DND-41 (cell line): ENCODE data around the gene OMP.

Experiments used
- EZH2 ChIP-seq: IDR thresholded peaks from 3 replicates; pipeline ENCODE4 v1.6.1; 2012; ENCODE audit warnings: borderline replicate concordance, low read depth, mild to moderate bottlenecking, moderate library complexity, low read length, inconsistent platforms; ENCODE audit not compliant: severe bottlenecking
- TF ChIP-seq, protein P1 (sequence below): IDR thresholded peaks from 2 replicates; pipeline ENCODE4 v1.5.1; 2012; ENCODE audit warnings: borderline replicate concordance, low read length, moderate library complexity, mild to moderate bottlenecking; ENCODE audit not compliant: poor library complexity, severe bottlenecking; ENCODE audit errors: extremely low read depth

DNA sequence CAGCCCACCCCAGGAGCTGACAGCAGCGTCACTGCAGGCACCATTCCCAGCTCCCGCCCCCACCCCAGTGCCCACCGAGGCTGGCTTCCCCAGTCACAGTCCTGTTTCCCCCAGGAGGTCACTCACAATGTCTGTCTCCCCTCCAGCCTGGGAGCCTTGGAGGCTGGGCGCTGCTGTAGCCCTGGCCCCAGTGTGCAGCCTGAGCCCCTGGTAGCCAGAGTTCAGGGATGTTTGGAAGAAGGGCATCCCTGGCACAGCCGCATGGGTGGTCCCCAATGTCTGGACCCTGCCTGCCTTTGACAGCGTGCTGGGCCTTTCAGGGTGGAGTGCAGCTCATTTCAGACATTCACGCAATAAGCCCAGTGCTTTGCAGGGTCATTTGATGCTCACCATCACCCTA, 31.6 kb upstream of the OMP start:
- TF ChIP-seq, protein P1, sequence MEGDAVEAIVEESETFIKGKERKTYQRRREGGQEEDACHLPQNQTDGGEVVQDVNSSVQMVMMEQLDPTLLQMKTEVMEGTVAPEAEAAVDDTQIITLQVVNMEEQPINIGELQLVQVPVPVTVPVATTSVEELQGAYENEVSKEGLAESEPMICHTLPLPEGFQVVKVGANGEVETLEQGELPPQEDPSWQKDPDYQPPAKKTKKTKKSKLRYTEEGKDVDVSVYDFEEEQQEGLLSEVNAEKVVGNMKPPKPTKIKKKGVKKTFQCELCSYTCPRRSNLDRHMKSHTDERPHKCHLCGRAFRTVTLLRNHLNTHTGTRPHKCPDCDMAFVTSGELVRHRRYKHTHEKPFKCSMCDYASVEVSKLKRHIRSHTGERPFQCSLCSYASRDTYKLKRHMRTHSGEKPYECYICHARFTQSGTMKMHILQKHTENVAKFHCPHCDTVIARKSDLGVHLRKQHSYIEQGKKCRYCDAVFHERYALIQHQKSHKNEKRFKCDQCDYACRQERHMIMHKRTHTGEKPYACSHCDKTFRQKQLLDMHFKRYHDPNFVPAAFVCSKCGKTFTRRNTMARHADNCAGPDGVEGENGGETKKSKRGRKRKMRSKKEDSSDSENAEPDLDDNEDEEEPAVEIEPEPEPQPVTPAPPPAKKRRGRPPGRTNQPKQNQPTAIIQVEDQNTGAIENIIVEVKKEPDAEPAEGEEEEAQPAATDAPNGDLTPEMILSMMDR: no peak
- TF ChIP-seq EZH2: no peak
